ENCODE data around the gene TRAF4.

DNA sequence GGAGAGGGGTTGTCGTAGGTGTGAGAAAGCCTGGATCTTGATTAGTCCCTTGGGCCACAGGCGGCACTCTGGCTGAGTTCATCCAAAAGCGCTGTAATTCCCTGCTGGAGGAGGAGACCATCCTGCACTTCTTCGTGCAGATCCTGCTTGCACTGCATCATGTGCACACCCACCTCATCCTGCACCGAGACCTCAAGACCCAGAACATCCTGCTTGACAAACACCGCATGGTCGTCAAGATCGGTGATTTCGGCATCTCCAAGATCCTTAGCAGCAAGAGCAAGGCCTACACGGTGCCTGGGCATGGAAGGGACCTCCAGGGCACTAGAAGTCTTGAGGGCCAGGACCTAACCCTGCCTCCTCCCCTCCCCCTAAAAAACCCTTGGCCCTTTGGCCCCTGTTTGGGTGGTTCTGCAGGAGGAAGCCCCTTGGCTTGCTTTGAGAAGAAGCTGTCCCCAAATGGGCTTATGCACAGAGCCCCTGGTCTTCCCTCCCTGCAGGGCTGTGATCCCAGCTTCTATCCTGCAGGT is 9.0 kb upstream of the TRAF4 start:
- TF ChIP-seq, protein P1, sequence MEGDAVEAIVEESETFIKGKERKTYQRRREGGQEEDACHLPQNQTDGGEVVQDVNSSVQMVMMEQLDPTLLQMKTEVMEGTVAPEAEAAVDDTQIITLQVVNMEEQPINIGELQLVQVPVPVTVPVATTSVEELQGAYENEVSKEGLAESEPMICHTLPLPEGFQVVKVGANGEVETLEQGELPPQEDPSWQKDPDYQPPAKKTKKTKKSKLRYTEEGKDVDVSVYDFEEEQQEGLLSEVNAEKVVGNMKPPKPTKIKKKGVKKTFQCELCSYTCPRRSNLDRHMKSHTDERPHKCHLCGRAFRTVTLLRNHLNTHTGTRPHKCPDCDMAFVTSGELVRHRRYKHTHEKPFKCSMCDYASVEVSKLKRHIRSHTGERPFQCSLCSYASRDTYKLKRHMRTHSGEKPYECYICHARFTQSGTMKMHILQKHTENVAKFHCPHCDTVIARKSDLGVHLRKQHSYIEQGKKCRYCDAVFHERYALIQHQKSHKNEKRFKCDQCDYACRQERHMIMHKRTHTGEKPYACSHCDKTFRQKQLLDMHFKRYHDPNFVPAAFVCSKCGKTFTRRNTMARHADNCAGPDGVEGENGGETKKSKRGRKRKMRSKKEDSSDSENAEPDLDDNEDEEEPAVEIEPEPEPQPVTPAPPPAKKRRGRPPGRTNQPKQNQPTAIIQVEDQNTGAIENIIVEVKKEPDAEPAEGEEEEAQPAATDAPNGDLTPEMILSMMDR (IDR thresholded peaks at IDR 0.05; ENCODE audit: borderline replicate concordance, extremely low read depth, low read length, poor library complexity, severe bottlenecking) = no peak
- TF ChIP-seq EZH2 (IDR thresholded peaks at IDR 0.05; ENCODE audit: borderline replicate concordance, low read depth, low read length, severe bottlenecking) = no peak

All from DND-41 (cell line).